NCI-H2107 (cell line): ENCODE results near the gene SYNGR3.

Experiments
- DNase-seq: peaks from one replicate; lab custom pipeline; 2025; lab: John Stamatoyannopoulos, UW

SYNGR3 gene

GRCh38 chr16:1992704-1993317, 3.0 kb downstream of the SYNGR3 start:
- DNase-seq: no peak

DNA sequence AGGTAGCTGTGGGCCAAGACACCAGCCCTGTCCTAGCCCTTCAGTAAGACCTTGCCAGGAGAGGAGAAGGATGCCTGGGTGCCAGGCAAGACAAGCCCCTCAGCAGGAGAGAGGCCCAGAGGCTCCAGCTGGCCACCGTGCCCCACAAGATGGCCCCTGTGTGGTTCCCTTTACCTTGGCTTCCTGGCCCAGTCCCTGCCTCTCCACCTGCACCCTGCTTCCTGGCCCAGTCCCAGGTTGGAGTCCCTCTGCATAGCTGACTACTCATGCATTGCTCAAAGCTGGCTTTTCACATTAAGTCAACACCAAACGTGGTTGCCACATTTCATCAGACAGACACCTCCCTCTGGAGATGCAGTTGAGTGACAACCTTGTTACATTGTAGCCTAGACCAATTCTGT, 4.0 kb downstream of the SYNGR3 start:
- DNase-seq: no peak

GRCh38 chr16:1997494-1998359, 8.0 kb downstream of the SYNGR3 start:
- DNase-seq: no peak

DNA sequence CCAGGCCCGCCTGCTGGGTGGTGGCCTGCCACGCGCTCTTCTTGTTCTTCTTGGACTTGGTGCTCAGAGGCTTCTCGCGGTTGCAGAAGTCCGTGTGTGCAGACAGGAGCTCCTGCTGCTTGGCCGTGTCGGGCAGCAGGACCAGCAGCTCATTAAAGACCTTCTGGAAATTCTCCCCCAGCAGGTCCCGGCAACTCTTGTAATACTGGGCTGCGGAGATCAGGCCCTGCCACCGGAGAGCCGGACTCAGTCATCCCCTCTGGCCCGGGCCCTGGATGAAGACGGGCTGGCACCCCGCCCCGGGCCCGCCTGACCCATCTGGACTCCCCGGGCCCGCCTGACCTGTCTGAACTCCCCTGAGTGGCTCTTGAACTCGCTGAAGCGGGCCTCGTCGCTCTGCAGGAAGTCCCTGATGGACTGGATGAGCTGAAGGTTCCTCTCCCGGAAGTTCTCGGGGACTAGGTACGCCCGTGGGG, 8.6 kb downstream of the SYNGR3 start:
- DNase-seq: no peak

- no peak for DNase-seq
Measured at GRCh38 chr16:1998852-1999801, 9.4 kb downstream of the SYNGR3 start.

DNA sequence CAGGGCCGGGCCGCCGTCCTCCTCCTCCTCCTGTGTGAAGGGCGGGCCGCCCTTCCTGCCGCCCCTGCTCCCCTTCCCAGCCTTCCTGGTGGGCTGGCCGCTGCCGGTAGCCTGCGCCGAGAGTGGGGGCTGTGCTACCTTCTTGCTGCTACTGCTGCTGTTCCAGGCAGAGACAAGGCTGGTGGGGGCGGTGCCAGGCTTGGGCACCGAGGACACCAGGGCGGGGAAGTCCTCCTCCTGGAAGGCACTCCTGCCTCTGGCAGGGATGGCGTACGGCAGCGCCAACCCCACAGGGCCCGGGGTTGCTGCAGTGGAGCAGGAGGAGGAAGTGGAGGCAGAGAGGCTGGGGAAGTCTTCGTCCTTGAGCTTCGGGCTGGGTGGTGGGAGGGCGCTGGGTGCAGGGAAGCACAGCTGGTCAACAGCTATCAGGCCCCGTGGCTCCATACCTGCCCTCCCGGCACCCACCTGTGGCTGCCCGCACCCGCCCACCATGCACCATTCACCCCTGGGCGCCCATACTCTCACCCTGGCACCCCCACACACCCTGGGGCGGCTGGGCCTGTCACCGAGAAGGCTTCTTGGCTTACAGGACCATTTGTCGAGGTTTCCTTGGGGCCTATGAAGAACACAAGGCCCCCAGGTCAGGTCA, 10.2 kb downstream of the SYNGR3 start:
- DNase-seq: no peak

DNA sequence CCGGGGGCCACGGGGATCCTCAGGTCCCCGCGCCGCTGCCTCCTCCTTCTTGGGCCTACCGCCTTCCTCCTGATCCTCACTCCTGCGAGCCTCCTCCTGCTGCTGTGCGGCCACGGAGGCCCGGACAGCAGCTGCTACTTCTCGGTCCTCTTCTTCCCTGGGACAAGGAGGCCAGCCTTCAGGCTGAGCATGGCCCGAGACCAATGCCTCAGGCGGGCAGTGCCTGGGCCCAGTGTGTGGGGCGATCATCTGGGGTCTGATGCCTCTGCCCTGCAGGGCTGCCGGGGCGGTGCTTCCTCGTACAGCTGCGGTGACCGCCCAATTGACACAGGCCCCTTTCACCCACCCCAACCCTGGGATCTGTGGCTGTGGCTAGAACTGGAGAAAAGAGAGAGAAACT, 11.3 kb downstream of the SYNGR3 start:
- DNase-seq: no peak

DNA sequence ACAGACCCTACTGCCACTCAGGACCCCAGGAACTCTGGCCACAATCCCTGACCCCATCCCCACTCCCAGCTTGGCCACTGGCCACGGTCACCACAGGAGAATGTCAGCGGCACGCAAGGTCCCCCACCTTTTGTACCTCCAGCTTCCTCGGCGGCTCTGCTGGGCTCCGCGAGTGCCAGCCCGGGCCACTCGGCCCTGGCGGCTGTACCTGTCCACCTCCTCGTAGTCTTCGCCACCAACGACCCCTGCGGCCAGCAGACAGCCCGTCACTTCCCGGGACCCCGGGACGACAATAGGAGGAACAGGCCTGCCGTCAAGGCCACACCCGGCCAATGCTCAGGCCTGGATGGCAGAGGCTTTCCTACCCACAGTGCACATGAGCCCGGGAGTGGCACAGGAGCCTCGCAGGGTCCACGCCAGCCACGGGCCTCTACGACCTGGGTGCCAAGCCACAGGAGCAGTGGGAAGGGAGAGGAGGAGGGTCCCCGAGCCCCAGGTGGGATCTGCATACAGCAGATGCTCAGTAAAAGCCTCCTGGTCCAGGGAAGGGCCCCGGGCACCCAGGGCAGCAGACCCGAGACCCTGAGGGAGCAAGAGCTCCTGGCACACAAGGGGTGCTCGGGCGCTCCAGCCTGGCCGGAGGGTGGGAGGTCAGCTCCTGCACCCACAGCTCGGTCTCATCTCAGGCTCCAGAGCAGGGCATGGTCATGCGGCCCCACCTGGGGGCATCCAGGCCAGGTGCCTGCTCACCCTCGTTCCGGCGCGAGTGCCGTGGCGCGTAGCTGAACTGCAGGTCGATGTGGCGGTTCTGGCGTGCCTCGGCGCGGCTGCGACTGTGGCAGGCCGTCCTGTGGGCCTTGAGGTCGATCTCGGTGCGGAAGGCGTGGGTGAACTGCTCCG, 11.9 kb downstream of the SYNGR3 start:
- DNase-seq: no peak

DNA sequence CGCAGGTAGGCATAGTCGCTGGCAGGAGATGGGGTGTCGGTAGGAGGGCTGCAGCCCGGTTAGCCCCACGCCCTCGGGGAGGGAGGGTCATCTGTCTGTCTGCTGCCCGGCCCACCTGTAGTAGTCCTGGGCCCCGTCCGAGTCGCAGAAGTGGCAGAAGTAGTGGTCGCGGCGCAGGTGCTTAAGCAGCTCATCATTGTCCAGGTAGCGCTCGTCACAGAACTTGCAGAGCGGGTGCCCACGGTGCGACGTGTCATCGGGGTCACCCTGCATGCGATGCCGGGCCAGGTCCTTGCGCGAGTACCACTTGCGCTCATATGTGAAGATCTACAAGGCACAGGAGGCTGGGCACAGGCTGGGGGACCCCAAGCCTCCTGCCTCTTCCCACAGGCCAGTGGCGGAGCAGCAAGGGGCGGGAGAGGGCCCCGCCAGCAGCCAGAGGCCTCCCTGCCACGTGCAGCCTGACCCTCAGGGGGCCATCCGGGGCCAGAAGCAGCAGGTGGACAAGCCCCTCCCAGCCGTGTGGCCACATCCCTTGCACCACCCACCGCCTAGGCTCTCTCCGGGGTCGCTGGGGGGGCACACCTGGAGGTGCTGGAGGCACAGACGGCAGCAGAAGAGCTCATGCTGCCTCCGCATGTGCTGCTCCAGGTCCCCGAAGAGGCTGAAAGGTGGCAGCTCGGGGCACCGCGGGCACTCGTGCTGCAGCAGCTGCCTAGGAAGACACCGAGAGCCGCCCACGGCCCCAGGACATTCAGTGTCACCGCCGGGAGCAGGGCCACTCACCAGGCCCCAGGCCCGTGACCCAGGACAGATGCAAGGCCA, 12.8 kb downstream of the SYNGR3 start:
- no peak for DNase-seq

DNA sequence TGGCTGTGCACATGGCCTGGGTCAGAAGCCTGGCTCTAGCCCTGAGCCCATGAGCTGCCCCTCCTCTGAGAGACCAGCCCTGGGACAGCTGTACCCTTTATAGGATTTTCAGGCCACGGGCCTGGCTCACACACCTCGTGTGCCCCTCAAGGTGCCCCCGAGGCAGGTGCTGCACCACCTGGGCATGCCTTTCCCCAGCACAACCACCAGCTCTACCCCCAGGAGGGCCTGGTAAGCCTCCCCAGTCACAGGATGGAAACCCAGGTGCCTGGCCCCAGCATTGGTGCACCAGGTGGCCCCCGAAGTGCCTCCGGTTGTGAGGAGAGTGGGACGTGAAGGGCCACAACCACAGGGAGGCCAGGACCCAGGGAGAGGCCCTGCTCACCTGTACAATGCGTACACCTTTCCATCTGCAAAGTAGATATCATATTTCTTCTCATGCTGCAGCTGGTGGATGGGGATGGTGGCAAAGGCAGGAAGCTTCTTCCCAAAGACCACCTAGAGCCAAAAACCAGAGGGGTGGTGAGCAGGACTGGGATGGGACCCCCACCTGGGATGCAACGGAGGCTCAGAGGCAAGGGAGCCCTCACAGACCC, 13.6 kb downstream of the SYNGR3 start:
- DNase-seq: no peak

DNA sequence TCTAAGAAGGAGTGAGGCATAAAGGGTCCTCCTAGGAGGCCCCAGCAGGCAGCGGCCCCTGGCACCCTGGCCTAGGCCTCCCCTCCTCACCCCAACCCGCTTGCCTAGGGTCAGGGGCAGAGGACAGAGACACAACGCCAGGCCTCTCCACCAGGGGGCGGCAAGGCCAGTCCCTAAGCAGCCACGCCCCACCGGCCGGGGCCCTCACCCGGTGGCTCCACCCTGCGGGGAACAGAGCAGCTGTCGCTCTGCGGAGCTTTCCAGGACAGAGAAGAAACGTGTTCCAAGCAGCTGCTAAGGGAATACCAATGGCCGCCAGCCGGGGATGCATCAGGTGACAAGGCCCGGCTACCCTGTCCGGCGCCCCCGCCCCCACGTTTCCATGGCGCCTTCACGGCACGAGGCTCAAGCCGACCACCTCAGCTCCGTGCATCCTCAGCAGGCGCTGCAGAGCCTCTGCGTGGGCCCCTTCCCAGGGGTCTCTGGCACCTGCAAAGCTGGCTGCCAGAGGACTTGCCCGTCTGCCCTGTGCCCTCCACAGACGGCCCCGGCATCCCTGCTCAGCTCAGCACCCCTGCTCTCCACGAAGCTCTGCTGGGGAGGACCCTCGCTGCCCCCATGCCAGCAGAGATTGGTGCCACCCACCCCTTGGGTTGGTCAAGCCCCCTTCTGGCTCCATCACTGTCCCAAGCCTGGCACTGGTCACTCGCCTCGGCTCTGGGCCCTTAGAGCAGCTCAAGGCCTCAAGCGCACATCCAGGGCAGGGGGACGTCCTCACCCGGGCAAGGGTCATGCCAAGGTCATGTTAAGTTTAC, 14.3 kb downstream of the SYNGR3 start:
- peak; percentile 88 for DNase-seq

- DNase-seq: no peak
Measured at GRCh38 chr16:2004795-2005517, 15.2 kb downstream of the SYNGR3 start.

GRCh38 chr16:2005646-2006045, 15.9 kb downstream of the SYNGR3 start:
- DNase-seq: peak; percentile 40

DNA sequence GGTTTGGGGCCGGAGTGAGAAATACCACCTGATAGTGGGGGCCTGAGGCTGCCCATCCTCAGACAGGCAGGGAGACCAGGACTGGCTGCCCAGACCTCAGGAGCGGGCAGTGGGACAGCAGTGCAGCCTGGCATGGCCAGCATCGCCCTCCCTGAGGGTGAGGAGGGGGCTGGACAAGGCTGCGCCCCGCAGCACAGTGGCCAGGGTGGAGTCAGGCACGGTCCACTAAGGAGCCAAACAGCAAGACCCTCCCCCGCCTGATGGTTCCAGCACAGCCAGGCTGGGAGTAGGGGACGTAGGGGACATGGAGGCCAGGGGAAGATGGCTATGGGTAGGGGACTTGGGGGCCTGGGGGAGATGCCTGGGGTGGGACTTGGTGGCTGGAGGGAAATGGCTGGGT, 16.5 kb downstream of the SYNGR3 start:
- no peak for DNase-seq

GRCh38 chr16:2007081-2007836, 17.5 kb downstream of the SYNGR3 start:
- DNase-seq: no peak

- no peak for DNase-seq
Measured at GRCh38 chr16:2008009-2008526, 18.3 kb downstream of the SYNGR3 start.

GRCh38 chr16:2008631-2009163, 18.9 kb downstream of the SYNGR3 start:
- DNase-seq: no peak
